Right lobe of liver (tissue), 4 donors: ENCODE results near the gene RAD1.

Source experiments
- POLR2A ChIP-seq: fragments of 450-650 bp; IDR thresholded peaks from one replicate; pipeline ENCODE4 v1.6.1; 2017; ENCODE audit warnings: antibody characterized with exemption, mild to moderate bottlenecking
- TF ChIP-seq, protein P1 (sequence below), 4 donors: fragments of 200-600 bp in 3 of 4; fragments of 450-650 bp in 1 of 4; IDR thresholded peaks; one replicate each; pipeline versions ENCODE4 v1.5.1 to v1.8.0; 2016 to 2022; ENCODE audit warnings: antibody characterized with exemption in 4 of 4, mild to moderate bottlenecking in 2 of 4
- donor health status: DM: no; HTN: no; CAD: no.
- donor health status: DM: no; HTN: no; CAD: no.
- donor health status: DM: no; HTN: yes; CAD: no.

DNA sequence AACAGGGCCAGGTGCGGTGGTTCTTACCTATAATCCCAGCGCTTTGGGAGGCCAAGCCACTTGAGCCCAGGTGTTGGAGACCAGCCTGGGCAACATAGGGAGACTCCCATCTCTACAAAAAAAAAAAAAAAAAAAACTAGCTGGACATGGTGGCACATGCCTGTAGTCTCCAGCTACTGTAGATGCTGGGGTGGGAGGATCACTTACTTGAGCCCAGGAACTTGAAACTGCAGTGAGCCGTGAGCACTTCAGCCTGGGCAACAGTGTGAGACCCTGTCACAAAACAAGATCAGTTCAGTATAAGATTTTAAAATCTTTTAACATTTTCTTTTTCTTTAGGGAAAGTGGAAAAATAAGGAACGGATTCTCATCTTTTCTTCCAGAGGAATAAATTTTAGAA, 2.7 kb upstream of the RAD1 start:
- TF ChIP-seq, protein P1, sequence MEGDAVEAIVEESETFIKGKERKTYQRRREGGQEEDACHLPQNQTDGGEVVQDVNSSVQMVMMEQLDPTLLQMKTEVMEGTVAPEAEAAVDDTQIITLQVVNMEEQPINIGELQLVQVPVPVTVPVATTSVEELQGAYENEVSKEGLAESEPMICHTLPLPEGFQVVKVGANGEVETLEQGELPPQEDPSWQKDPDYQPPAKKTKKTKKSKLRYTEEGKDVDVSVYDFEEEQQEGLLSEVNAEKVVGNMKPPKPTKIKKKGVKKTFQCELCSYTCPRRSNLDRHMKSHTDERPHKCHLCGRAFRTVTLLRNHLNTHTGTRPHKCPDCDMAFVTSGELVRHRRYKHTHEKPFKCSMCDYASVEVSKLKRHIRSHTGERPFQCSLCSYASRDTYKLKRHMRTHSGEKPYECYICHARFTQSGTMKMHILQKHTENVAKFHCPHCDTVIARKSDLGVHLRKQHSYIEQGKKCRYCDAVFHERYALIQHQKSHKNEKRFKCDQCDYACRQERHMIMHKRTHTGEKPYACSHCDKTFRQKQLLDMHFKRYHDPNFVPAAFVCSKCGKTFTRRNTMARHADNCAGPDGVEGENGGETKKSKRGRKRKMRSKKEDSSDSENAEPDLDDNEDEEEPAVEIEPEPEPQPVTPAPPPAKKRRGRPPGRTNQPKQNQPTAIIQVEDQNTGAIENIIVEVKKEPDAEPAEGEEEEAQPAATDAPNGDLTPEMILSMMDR (IDR thresholded peaks at IDR 0.05): no peak
- TF ChIP-seq POLR2A: no peak
